Uterus (tissue), 2 donors: Measurements from ENCODE around the gene LRP1B.

Experiments used
- CTCF ChIP-seq, 4 experiments: fragments of 200-600 bp in 2 of 4; fragments of 450-650 bp in 2 of 4; sonication (generic) in 2 of 4; IDR thresholded peaks; one replicate each; pipeline ENCODE4 v1.5.1; 2016 to 2019; ENCODE audit warnings: antibody characterized with exemption in 4 of 4, mild to moderate bottlenecking in 2 of 4, moderate library complexity in 1 of 4
- POLR2A ChIP-seq, 2 donors: fragments of 450-650 bp; IDR thresholded peaks; one replicate each; pipeline ENCODE4 v1.6.1; 2016; ENCODE audit warnings: antibody characterized with exemption in 2 of 2, mild to moderate bottlenecking in 1 of 2, moderate library complexity in 1 of 2

DNA sequence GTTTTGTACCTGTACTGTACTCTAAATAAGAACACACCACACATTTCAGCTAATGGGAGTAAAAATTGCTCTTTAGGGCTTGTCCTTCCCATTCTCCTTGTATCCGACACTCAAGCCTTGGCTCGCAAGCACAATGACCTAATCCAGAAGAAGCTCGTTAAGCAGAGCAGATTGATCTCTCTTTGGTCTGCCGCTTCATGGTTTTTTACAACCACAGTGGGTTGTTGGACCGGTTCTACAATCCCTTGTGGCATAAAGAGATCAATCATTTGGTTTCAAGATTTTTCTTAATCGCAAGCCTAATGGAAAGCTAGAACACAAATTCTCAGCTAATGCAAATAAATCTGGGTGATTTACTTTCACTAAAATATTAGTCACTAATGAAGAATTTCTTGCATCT is 662.1 kb downstream of the LRP1B start:
- TF ChIP-seq CTCF (IDR thresholded peaks at IDR 0.05) (no peak), POLR2A (IDR thresholded peaks at IDR 0.05) (no peak)
